ENCODE measurements around the gene TDP1.

- no peak for TF ChIP-seq TAF1 (IDR thresholded peaks at IDR 0.05; ENCODE audit: borderline replicate concordance, insufficient read depth, low read length)
- TF ChIP-seq SIN3A (IDR thresholded peaks at IDR 0.05; ENCODE audit: borderline replicate concordance, insufficient read depth, low read length) = no peak
- no peak for TF ChIP-seq POLR2AphosphoS5 (IDR thresholded peaks at IDR 0.05; ENCODE audit: low read depth, low read length)
These were observed 138.3 kb downstream of the TDP1 start for GRCh38 chr14:90093942-90094595.

Measured in PFSK-1 (cell line).